ENCODE measurements around the gene GAP43. TPM values are rescaled to one million over a fixed set of nuclear protein-coding genes. Genes with fewer than 3 reads are reported as not detected.

Gene GAP43
- total and polyA plus RNA-seq, 4 donors: 0.06 to 0.60 (median 0.19) TPM

GRCh38 chr3:115615001-115615814 is 8.1 kb upstream of the GAP43 start:
- no peak for TF ChIP-seq CTCF (IDR thresholded peaks at IDR 0.05; ENCODE audit: control extremely low read depth, extremely low read depth)
- 78 to 85% methylated on average over 2 of the region's 2 CpGs for WGBS, 2 donors
- H3K4me1 ChIP-seq (ENCODE audit: control insufficient read depth in 5 of 5, insufficient read depth in 5 of 5, low read length in 5 of 5): no peaks in the 10 kb centered on the region
- no peaks in the 10 kb centered on the region for H3K9me3 ChIP-seq (ENCODE audit: control insufficient read depth in 4 of 4, insufficient read depth in 3 of 4, low read length in 3 of 4)
- no peak for DNase-seq
- H3K36me3 ChIP-seq (ENCODE audit: control insufficient read depth in 4 of 4, insufficient read depth in 4 of 4, low read length in 4 of 4): no peaks in the 10 kb centered on the region
- H3K27ac ChIP-seq (ENCODE audit: low read depth in 1 of 2, low read length in 1 of 2): no peak overlapping the region
- H3K27me3 ChIP-seq (ENCODE audit: control insufficient read depth in 3 of 3, insufficient read depth in 3 of 3, low read length in 2 of 3): no peaks in the 10 kb centered on the region
- no peak overlapping the region for H3K4me3 ChIP-seq
- no peak for ATAC-seq (ENCODE audit: insufficient read depth, low FRiP score)
- no peak overlapping the region for H3K9ac ChIP-seq (ENCODE audit: insufficient read depth in 1 of 2, low read length in 2 of 2)

DNA sequence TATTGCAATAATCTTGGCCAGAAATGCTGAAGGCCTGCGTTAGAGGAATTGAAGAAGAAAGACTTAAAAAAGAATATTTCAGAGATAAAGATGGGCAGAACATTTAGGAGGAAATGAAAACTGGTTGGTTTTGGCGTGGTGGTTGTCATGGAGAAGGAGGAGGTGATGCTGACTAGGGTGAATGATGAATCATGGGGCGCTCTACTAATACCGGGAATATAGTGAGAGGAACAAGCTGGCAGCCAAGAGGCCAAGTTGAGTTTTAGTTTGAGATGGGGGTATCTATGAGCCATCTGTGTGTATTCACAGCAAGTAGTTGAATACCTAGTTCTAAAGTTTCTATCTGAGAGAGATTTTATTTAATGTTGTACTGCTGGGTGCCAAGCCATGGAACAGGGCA is 6.8 kb upstream of the GAP43 start:
- 83 to 93% methylated on average over 4 of the region's 4 CpGs for WGBS, 2 donors

GRCh38 chr3:115617591-115617990 is 5.7 kb upstream of the GAP43 start:
- WGBS, 2 donors: 82 to 83% methylated on average over 1 of the region's 1 CpG
- ATAC-seq (ENCODE audit: insufficient read depth, low FRiP score): no peak
- no peak for TF ChIP-seq CTCF (IDR thresholded peaks at IDR 0.05; ENCODE audit: control extremely low read depth, extremely low read depth)
- Histone ChIP-seq H3K9ac (ENCODE audit: insufficient read depth in 1 of 2, low read length in 2 of 2) (no peak overlapping the region), H3K27ac (ENCODE audit: low read depth in 1 of 2, low read length in 1 of 2) (no peak overlapping the region), H3K27me3 (ENCODE audit: control insufficient read depth in 3 of 3, insufficient read depth in 3 of 3, low read length in 2 of 3) (no peaks in the 10 kb centered on the region), H3K36me3 (ENCODE audit: control insufficient read depth in 4 of 4, insufficient read depth in 4 of 4, low read length in 4 of 4) (no peaks in the 10 kb centered on the region), H3K4me1 (ENCODE audit: control insufficient read depth in 5 of 5, insufficient read depth in 5 of 5, low read length in 5 of 5) (no peaks in the 10 kb centered on the region), H3K4me3 (no peak overlapping the region), H3K9me3 (ENCODE audit: control insufficient read depth in 4 of 4, insufficient read depth in 3 of 4, low read length in 3 of 4) (no peaks in the 10 kb centered on the region)
- no peak for DNase-seq

More for the DNA sequence above, 6.8 kb upstream of the GAP43 start:
- no peaks in the 10 kb centered on the region for H3K4me1 ChIP-seq (ENCODE audit: control insufficient read depth in 5 of 5, insufficient read depth in 5 of 5, low read length in 5 of 5)
- H3K9me3 ChIP-seq (ENCODE audit: control insufficient read depth in 4 of 4, insufficient read depth in 3 of 4, low read length in 3 of 4): no peaks in the 10 kb centered on the region
- H3K4me3 ChIP-seq: no peak overlapping the region
- no peak overlapping the region for H3K27ac ChIP-seq (ENCODE audit: low read depth in 1 of 2, low read length in 1 of 2)
- no peak for TF ChIP-seq CTCF (IDR thresholded peaks at IDR 0.05; ENCODE audit: control extremely low read depth, extremely low read depth)
- DNase-seq (no peak), ATAC-seq (ENCODE audit: insufficient read depth, low FRiP score) (no peak)
- no peak overlapping the region for H3K9ac ChIP-seq (ENCODE audit: insufficient read depth in 1 of 2, low read length in 2 of 2)
- no peaks in the 10 kb centered on the region for H3K36me3 ChIP-seq (ENCODE audit: control insufficient read depth in 4 of 4, insufficient read depth in 4 of 4, low read length in 4 of 4)
- H3K27me3 ChIP-seq (ENCODE audit: control insufficient read depth in 3 of 3, insufficient read depth in 3 of 3, low read length in 2 of 3): no peaks in the 10 kb centered on the region
